ENCODE data around the gene CPSF3.
"Not testable (repeated sequence)": the region's sequence is repeated elsewhere in the genome, so short reads cannot be mapped to it uniquely, and the experiment has no call there.

Gene CPSF3

GRCh38 chr2:9472511-9472910 is 49.1 kb downstream of the CPSF3 start:
- no peak for DNase-seq

- DNase-seq = peak; percentile 43
These were observed 50.0 kb downstream of the CPSF3 start for GRCh38 chr2:9473308-9473984.

GRCh38 chr2:9473985-9474360 is 50.5 kb downstream of the CPSF3 start:
- peak; percentile 43 for DNase-seq

- DNase-seq = peak; percentile 56
These were observed 51.1 kb downstream of the CPSF3 start, which contains the start of gene IAH1 for GRCh38 chr2:9474361-9475057. Gene IAH1 (plus strand): TSS chr2:9474551. CDS start chr2:9474567, 16 bp downstream.

DNA sequence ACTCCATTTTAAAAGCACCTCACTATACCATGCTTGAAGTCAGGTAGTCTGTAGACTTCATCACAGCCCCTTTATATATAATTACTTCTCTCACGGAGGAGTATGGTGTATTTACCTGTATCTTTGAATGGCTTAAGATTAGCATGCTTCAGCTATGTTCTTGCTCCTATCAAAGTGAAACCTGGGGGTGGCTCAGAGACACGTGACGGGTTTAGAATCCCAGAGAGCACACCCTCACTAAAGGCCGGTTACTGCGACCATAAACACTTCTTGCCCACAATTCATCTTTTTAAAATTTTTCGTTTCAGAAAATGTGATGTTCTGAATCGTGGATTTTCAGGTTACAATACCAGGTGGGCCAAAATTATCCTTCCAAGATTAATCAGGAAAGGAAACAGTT is 54.5 kb downstream of the CPSF3 start:
- DNase-seq = no peak

GRCh38 chr2:9478526-9478925 is 55.1 kb downstream of the CPSF3 start:
- DNase-seq = no peak

DNA sequence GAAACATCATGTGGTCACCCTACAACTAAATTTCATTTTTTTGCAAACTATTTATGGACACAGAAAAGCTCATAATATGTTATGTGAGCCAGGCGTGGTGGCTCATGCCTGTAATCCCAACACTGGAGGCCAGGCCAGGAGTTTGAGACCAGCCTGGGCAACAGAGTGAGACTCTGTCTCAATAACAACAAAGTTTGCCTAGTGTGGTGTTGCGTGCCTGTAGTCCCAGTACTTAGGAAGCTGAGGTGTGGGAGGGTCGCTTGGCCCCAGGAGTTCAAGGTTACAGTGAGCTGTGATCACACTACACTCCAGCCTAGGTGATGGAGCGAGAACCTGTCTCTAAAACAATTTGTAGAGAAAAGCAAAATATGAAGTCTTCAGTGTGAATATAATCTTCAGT is 56.7 kb downstream of the CPSF3 start:
- no peak for DNase-seq

GRCh38 chr2:9483107-9483506 is 59.7 kb downstream of the CPSF3 start:
- DNase-seq = no peak

- no peak for DNase-seq
These were observed 61.1 kb downstream of the CPSF3 start for GRCh38 chr2:9484533-9484932.

GRCh38 chr2:9488583-9489547 is 65.4 kb downstream of the CPSF3 start:
- no peak for DNase-seq

GRCh38 chr2:9490789-9491188 is 67.3 kb downstream of the CPSF3 start:
- no peak for DNase-seq

DNA sequence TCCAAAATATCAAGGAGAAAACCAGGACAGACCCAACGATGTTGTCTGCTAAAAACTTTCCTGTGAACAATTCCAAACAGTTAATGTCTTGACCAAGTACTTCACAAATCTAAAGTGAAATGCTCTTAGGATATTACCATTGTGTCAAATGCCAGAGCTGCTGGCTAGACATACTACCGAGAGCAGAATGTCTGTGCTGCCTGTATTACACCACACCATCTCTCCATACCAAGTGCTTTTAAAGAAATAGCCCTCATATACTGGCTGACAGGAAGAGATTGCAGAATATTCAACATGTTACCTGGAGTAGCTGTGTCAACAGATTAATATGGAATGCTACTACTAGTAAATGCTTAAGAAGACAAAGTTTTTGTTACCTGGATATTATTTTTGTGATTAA is 69.5 kb downstream of the CPSF3 start:
- no peak for DNase-seq

GRCh38 chr2:9493478-9493877 is 70.0 kb downstream of the CPSF3 start:
- no peak for DNase-seq

DNA sequence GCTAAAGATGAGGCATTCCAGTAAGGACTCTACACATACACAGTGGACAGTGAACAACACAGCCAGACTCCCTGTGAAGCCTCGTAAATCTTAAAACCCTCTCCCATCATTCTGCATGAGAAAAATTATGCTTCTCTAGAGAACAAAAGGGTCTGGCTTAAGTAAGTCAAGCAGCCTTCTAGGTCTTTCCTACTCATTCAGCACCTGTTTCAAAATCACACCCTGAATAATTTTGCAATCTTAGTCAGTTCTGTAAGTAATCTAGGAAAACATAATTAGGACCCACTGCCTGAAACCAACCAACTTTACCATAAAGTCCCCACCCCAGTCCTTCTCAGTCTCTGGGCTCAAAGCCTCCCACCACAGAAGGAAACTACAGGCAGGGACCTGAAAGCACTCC is 70.6 kb downstream of the CPSF3 start:
- DNase-seq = no peak

GRCh38 chr2:9497017-9497416 is 73.6 kb downstream of the CPSF3 start:
- DNase-seq = peak; percentile 1

DNA sequence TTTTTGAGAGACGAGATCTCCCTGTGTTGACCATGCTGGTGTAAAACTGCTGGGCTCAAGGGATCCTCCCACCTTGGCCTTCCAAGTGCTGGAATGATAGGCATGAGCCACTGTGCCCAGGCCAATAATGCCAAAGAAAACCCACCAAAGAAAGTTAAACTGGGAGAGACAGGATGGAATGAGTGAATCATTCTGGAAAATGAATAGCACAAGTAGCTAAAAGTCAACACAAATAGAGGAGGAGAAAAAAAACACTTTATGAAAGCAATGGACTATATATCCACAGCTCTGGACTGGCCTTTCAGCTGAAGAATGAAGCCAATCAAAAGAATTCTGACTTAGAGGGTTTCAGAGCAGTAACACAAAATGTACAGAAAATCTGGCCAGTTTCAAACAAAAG is 74.8 kb downstream of the CPSF3 start:
- no peak for DNase-seq

GRCh38 chr2:9508931-9509330 is 85.5 kb downstream of the CPSF3 start:
- no peak for DNase-seq

- not testable (repeated sequence) for DNase-seq
These were observed 90.5 kb downstream of the CPSF3 start for GRCh38 chr2:9513946-9514345.

- DNase-seq = no peak
These were observed 93.8 kb downstream of the CPSF3 start for GRCh38 chr2:9517118-9517782.

GRCh38 chr2:9518163-9518562 is 94.7 kb downstream of the CPSF3 start:
- no peak for DNase-seq

- DNase-seq = no peak
These were observed 95.3 kb downstream of the CPSF3 start for GRCh38 chr2:9518780-9519179.

- no peak for DNase-seq
These were observed 95.8 kb downstream of the CPSF3 start for GRCh38 chr2:9519250-9519649.

All from NCI-H1105 treated with DMSO at 0.1 percent for 48 hours (cell line).